Right cardiac atrium (tissue), 5 donors: ENCODE results near the gene HSDL2. TPM values are rescaled to one million over a fixed set of nuclear protein-coding genes. Genes with fewer than 3 reads are reported as not detected.

ENCODE experiments used
- ATAC-seq, 2 donors: fragments of 200-7000 bp; cut with Tn5 transposase; one replicate each; pipeline versions ENCODE4 v1.8.0 to v1.9.1; 2020; ENCODE audit warnings: moderate library complexity in 2 of 2, mild to moderate bottlenecking in 1 of 2
- DNase-seq, 3 donors: peaks; one replicate each; pipeline ENCODE4 v3.0.0-alpha.2; 2020
- H3K27ac ChIP-seq: one replicate; pipeline ENCODE4 v1.5.1; 2013; ENCODE audit warnings: mild to moderate bottlenecking, low read length, control low read depth, moderate library complexity
- H3K27me3 ChIP-seq: one replicate; pipeline ENCODE4 v1.6.1; 2013; ENCODE audit not compliant: control insufficient read depth, insufficient read depth
- H3K4me1 ChIP-seq: one replicate; pipeline ENCODE4 v1.6.1; 2013; ENCODE audit warnings: low read length; ENCODE audit not compliant: control insufficient read depth, insufficient read depth
- H3K4me3 ChIP-seq: one replicate; pipeline ENCODE4 v1.5.1; 2013; ENCODE audit warnings: low read length, control low read depth
- H3K9me3 ChIP-seq: one replicate; pipeline ENCODE4 v1.6.1; 2013; ENCODE audit warnings: low read length; ENCODE audit not compliant: control insufficient read depth
- WGBS: extraction: QIAGEN DNeasy Blood & Tissue Kit; methylation state at CpG from one replicate; pipeline ENCODE4 v1.1.7; 2013; 5-methylcytosine and 5-hydroxymethylcytosine counted together
- intact Hi-C, 4 donors: fragments of 100-400 bp; cut with DNase I; formaldehyde crosslinking; loops; one replicate each; pipeline versions ENCODE4 v1.11.0 to v1.14.0; 2022 to 2023
- polyA plus RNA-seq: library from polyadenylated mRNA; stranded (reverse); fragments of 200-250 nt; gene quantifications from one replicate; pipeline ENCODE4 v1.2.3, GENCODE V29; 2013
- total RNA-seq, 4 donors: library from RNA; stranded (reverse); fragmentation: NEBNext Ultra II Directional; extraction: Animal tissue kit (Norgen Biotek cat#: 25700); gene quantifications; one replicate each; pipeline ENCODE4 v1.2.1, GENCODE V29; 2021
- donor health status: healthy with polysubstance abuse.
- donor health status: DM: no; HTN: yes; CAD: no.
- donor health status: DM: no; HTN: no; CAD: no.
- donor health status: DM: no; HTN: yes; CAD: no; lungs with severe emphysema.
- donor health status: DM: yes; HTN: yes; CAD: no.

Gene HSDL2
- total and polyA plus RNA-seq, 5 donors, result 87.6 to 120 (median 104) TPM

- DNase-seq (no peak), ATAC-seq (no peak)
- no peaks in the 10 kb centered on the region for H3K27me3 ChIP-seq
- intact Hi-C loops, result loop anchor here in 1 of 4 donors (10.0 kb wide), 1 partner anchor 219 kb away; no protein-coding TSS in a partner anchor
- H3K4me1 ChIP-seq, result no peaks in the 10 kb centered on the region
- H3K9me3 ChIP-seq, result no peaks in the 10 kb centered on the region
- H3K27ac ChIP-seq, result no peak overlapping the region
- 73% methylated on average over 3 of the region's 3 CpGs for WGBS
- H3K4me3 ChIP-seq, result no peak overlapping the region
Observed at GRCh38 chr9:112485574-112485973, 105.7 kb downstream of the HSDL2 start.

- peak within 1 kb of the TSS; percentile 96 for H3K4me3 ChIP-seq
- DNase-seq (peak; percentile 88 to 95 (median 93)), ATAC-seq (peak; percentile 94 to 96)
- H3K4me1 ChIP-seq, result no peaks in the 10 kb centered on the region
- H3K27ac ChIP-seq, result peak within 1 kb of the TSS; percentile 25
- 2% methylated on average over 91 of the region's 93 CpGs for WGBS
- no peaks in the 10 kb centered on the region for H3K9me3 ChIP-seq
- H3K27me3 ChIP-seq, result no peaks in the 10 kb centered on the region
- intact Hi-C loops, result loop anchor here in 1 of 4 donors (10.0 kb wide), 1 partner anchor 218 kb away; no protein-coding TSS in a partner anchor
Observed at GRCh38 chr9:112486221-112487007, 106.5 kb downstream of the HSDL2 start, which contains the start of gene KIAA1958. Gene KIAA1958, plus strand, starts transcription at chr9:112486827. Its CDS starts 87,254 bp downstream, at chr9:112574081.

- under 1% methylated on average over 80 of the region's 80 CpGs for WGBS
- H3K27me3 ChIP-seq, result no peaks in the 10 kb centered on the region
- peak overlapping the region; percentile 25 for H3K27ac ChIP-seq
- ATAC-seq (peak; percentile 60), DNase-seq (peak; percentile 53 to 84 (median 83))
- no peaks in the 10 kb centered on the region for H3K9me3 ChIP-seq
- no peaks in the 10 kb centered on the region for H3K4me1 ChIP-seq
- peak overlapping the region; percentile 96 for H3K4me3 ChIP-seq
- intact Hi-C loops, result loop anchor here in 1 of 4 donors (10.0 kb wide), 1 partner anchor 218 kb away; no protein-coding TSS in a partner anchor
Observed at GRCh38 chr9:112487008-112487798, 107.3 kb downstream of the HSDL2 start.

GRCh38 chr9:112487799-112488340 is 108.0 kb downstream of the HSDL2 start:
- 13% methylated on average over 11 of the region's 11 CpGs for WGBS
- H3K27me3 ChIP-seq, result no peaks in the 10 kb centered on the region
- no peaks in the 10 kb centered on the region for H3K9me3 ChIP-seq
- no peaks in the 10 kb centered on the region for H3K4me1 ChIP-seq
- ATAC-seq, result no peak
- H3K27ac ChIP-seq, result no peak overlapping the region
- intact Hi-C loops, result loop anchor here in 1 of 4 donors (10.0 kb wide), 1 partner anchor 217 kb away; no protein-coding TSS in a partner anchor
- peak overlapping the region; percentile 96 for H3K4me3 ChIP-seq
- DNase-seq, result no peak

- no peaks in the 10 kb centered on the region for H3K4me1 ChIP-seq
- no peak overlapping the region for H3K27ac ChIP-seq
- 58% methylated on average over 5 of the region's 5 CpGs for WGBS
- H3K9me3 ChIP-seq, result no peaks in the 10 kb centered on the region
- intact Hi-C loops, result loop anchor here in 1 of 4 donors (10.0 kb wide), 1 partner anchor 216 kb away; no protein-coding TSS in a partner anchor
- DNase-seq (no peak), ATAC-seq (no peak)
- no peaks in the 10 kb centered on the region for H3K27me3 ChIP-seq
- H3K4me3 ChIP-seq, result no peak overlapping the region
Observed at GRCh38 chr9:112489039-112489546, 109.2 kb downstream of the HSDL2 start.

GRCh38 chr9:112489876-112490666 is 110.2 kb downstream of the HSDL2 start:
- WGBS, result 80% methylated on average over 4 of the region's 4 CpGs
- H3K4me1 ChIP-seq, result no peaks in the 10 kb centered on the region
- no peak overlapping the region for H3K4me3 ChIP-seq
- intact Hi-C loops, result loop anchor here in 1 of 4 donors (10.0 kb wide), 1 partner anchor 215 kb away; no protein-coding TSS in a partner anchor
- H3K27me3 ChIP-seq, result no peaks in the 10 kb centered on the region
- ATAC-seq (no peak), DNase-seq (no peak)
- H3K27ac ChIP-seq, result no peak overlapping the region
- H3K9me3 ChIP-seq, result no peaks in the 10 kb centered on the region

GRCh38 chr9:112493393-112494137 is 113.7 kb downstream of the HSDL2 start:
- Histone ChIP-seq H3K4me1 (no peaks in the 10 kb centered on the region), H3K9me3 (no peaks in the 10 kb centered on the region), H3K27ac (no peak overlapping the region), H3K27me3 (no peaks in the 10 kb centered on the region), H3K4me3 (no peak overlapping the region)
- 86% methylated on average over 1 of the region's 1 CpG for WGBS
- DNase-seq (no peak), ATAC-seq (no peak)
- intact Hi-C loops, result no loop called here

GRCh38 chr9:112494153-112494552 is 114.2 kb downstream of the HSDL2 start:
- Histone ChIP-seq H3K27ac (no peak overlapping the region), H3K27me3 (no peaks in the 10 kb centered on the region), H3K9me3 (no peaks in the 10 kb centered on the region), H3K4me1 (no peaks in the 10 kb centered on the region), H3K4me3 (no peak overlapping the region)
- DNase-seq (no peak), ATAC-seq (no peak)
- intact Hi-C loops, result no loop called here
- WGBS, result 98% methylated on average over 1 of the region's 1 CpG

- intact Hi-C loops, result no loop called here
- Histone ChIP-seq H3K9me3 (no peaks in the 10 kb centered on the region), H3K27ac (no peak overlapping the region), H3K4me1 (no peaks in the 10 kb centered on the region), H3K27me3 (no peaks in the 10 kb centered on the region), H3K4me3 (no peak overlapping the region)
- DNase-seq (no peak), ATAC-seq (peak; percentile 49 to 86)
- WGBS, result 73% methylated on average over 4 of the region's 4 CpGs
Observed at GRCh38 chr9:112495614-112496013, 115.7 kb downstream of the HSDL2 start.
